ENCODE data around the gene PPIL3.

GRCh38 chr2:200828104-200828503 lies 60.8 kb downstream of the PPIL3 start:
- TF ChIP-seq CTCF (conservative IDR thresholded peaks at IDR 0.05) = no peak
- TF ChIP-seq EZH2 (IDR thresholded peaks at IDR 0.05; ENCODE audit: low read depth) = no peak

Measured in PC-9 (cell line).